ENCODE data around the gene THAP7. TPM values are rescaled to one million over a fixed set of nuclear protein-coding genes. Genes with fewer than 3 reads are reported as not detected.

Gene THAP7
- total and polyA plus RNA-seq, 9 of the 15 experiments (the other 6 are each of a cell fraction or from before 2014, with no cell fraction given): 7.9 to 263 (median 84.1) TPM

- TF ChIP-seq RBM17 (IDR thresholded peaks at IDR 0.05; ENCODE audit: borderline replicate concordance, low read depth, low read length) (no peak), CTBP1 (IDR thresholded peaks at IDR 0.05; ENCODE audit: borderline replicate concordance) (no peak), RAD51 (IDR thresholded peaks at IDR 0.05; ENCODE audit: borderline replicate concordance, low read depth) (no peak), BRF2 (IDR thresholded peaks at IDR 0.05; ENCODE audit: borderline replicate concordance, insufficient read depth, insufficient read length) (no peak), MEF2A (IDR thresholded peaks at IDR 0.05; ENCODE audit: control insufficient read depth, low read depth, low read length) (no peak), TEAD1 (CRISPR knock-in tag; IDR thresholded peaks at IDR 0.05) (0 out of 4 replicates have a peak, but pooled peaks of 1 of the 2 experiments have one; percentile 19), ZHX1 (conservative IDR thresholded peaks at IDR 0.05; ENCODE audit: low read length) (no peak), TBP (optimal IDR thresholded peaks at IDR 0.05; ENCODE audit: low read depth, low read length) (no peak), SLC30A9 (CRISPR knock-in tag; IDR thresholded peaks at IDR 0.05) (no peak), MLX (CRISPR knock-in tag; conservative IDR thresholded peaks at IDR 0.05) (no peak; a peak in 1 of 4 replicates), SNIP1 (IDR thresholded peaks at IDR 0.05; ENCODE audit: low read depth) (no peak), SOX6 (IDR thresholded peaks at IDR 0.05) (no peak), KLF10 (CRISPR knock-in tag; IDR thresholded peaks at IDR 0.05) (no peak), RBM34 (IDR thresholded peaks at IDR 0.05; ENCODE audit: borderline replicate concordance, insufficient read depth, low read length) (no peak), MCM7 (IDR thresholded peaks at IDR 0.05) (no peak), GMEB1 (CRISPR knock-in tag; IDR thresholded peaks at IDR 0.05) (peak; percentile 33; the same call in 1 of the 2 replicates), SMC3 (conservative IDR thresholded peaks at IDR 0.05; ENCODE audit: insufficient read depth, low read depth, low read length) (0 out of 2 replicates have a peak, but pooled peaks have one; percentile 5), BACH1 (tag; IDR thresholded peaks at IDR 0.05) (no peak), TGIF2 (CRISPR knock-in tag; IDR thresholded peaks at IDR 0.05) (no peak), ZNF280A (IDR thresholded peaks at IDR 0.05; ENCODE audit: low read depth, partially characterized antibody) (no peak), PTTG1 (tag; IDR thresholded peaks at IDR 0.05; ENCODE audit: low read depth) (no peak)
Measured at GRCh38 chr22:21015466-21016006, 13.6 kb upstream of the THAP7 start (continued).
